ENCODE data around the gene CNOT6L. TPM values are rescaled to one million over a fixed set of nuclear protein-coding genes. Genes with fewer than 3 reads are reported as not detected.
A peak's percentile ranks its signal among the peaks of the same experiment; 100 is the strongest.
"Not testable (repeated sequence)": the region's sequence is repeated elsewhere in the genome, so short reads cannot be mapped to it uniquely, and the experiment has no call there.

The CNOT6L gene
- polyA plus RNA-seq (ENCODE audit: insufficient read length in 12 of 12), result 10 to 100 TPM in 11 of 12 donors, not detected in 1; 29.5 to 39.6 (median 36.3) TPM
- long read RNA-seq, donor 1, result 0 reads
- long read RNA-seq, donor 2, full-length matches to known transcripts, result 5 of 5 reads
- long read RNA-seq, donor 2, partial matches to known transcripts, result 0 of 5 reads
- long read RNA-seq, donor 2, other reads (novel, unspliced or antisense), result 0 of 5 reads
- long read RNA-seq, donor 3, partial matches to known transcripts, result 0 of 1 reads
- long read RNA-seq, donor 3, other reads (novel, unspliced or antisense), result 0 of 1 reads
- long read RNA-seq, donor 4, full-length matches to known transcripts, result 3 of 3 reads
- long read RNA-seq, donor 4, partial matches to known transcripts, result 0 of 3 reads
- long read RNA-seq, donor 4, other reads (novel, unspliced or antisense), result 0 of 3 reads
- long read RNA-seq, donor 5, partial matches to known transcripts, result 0 of 2 reads
- long read RNA-seq, donor 5, other reads (novel, unspliced or antisense), result 0 of 2 reads
- long read RNA-seq, donor 6, full-length matches to known transcripts, result 2 of 2 reads
- long read RNA-seq, donor 6, partial matches to known transcripts, result 0 of 2 reads
- long read RNA-seq, donor 6, other reads (novel, unspliced or antisense), result 0 of 2 reads
- long read RNA-seq, donor 7, result 0 reads
- long read RNA-seq, donor 8, partial matches to known transcripts, result 0 of 1 reads
- long read RNA-seq, donor 8, other reads (novel, unspliced or antisense), result 0 of 1 reads
- long read RNA-seq, donor 9, partial matches to known transcripts, result 0 of 1 reads
- long read RNA-seq, donor 9, other reads (novel, unspliced or antisense), result 0 of 1 reads
- long read RNA-seq, donor 10, partial matches to known transcripts, result 0 of 1 reads
- long read RNA-seq, donor 10, other reads (novel, unspliced or antisense), result 0 of 1 reads
- long read RNA-seq, donor 11, partial matches to known transcripts, result 0 of 1 reads
- long read RNA-seq, donor 11, other reads (novel, unspliced or antisense), result 0 of 1 reads

- peak; percentile 78 for DNase-seq
Observed at GRCh38 chr4:77818602-77819403, at the start of gene CNOT6L. TSS of gene CNOT6L (minus strand) at chr4:77819368. CDS start at chr4:77819308, 60 bp downstream.

GRCh38 chr4:77865259-77865658 is 46.1 kb upstream of the CNOT6L start:
- DNase-seq, result no peak

GRCh38 chr4:77863341-77863740 is 44.2 kb upstream of the CNOT6L start:
- DNase-seq, result not testable (repeated sequence)

- peak; percentile 95 for DNase-seq
Observed at GRCh38 chr4:77862478-77863216, 43.5 kb upstream of the CNOT6L start, which contains the start of gene MRPL1. TSS of gene MRPL1 (plus strand) at chr4:77862830. CDS start at chr4:77862849, 19 bp downstream.

- no peak for DNase-seq
Observed at GRCh38 chr4:77861495-77861894, 42.3 kb upstream of the CNOT6L start.

- DNase-seq, result no peak
Observed at GRCh38 chr4:77859256-77859655, 40.1 kb upstream of the CNOT6L start.

- no peak for DNase-seq
Observed at GRCh38 chr4:77856152-77856551, 37.0 kb upstream of the CNOT6L start.

- no peak for DNase-seq
Observed at GRCh38 chr4:77854431-77855111, 35.4 kb upstream of the CNOT6L start.

- no peak for DNase-seq
Observed at GRCh38 chr4:77852892-77853495, 33.8 kb upstream of the CNOT6L start.

GRCh38 chr4:77849278-77849965 is 30.3 kb upstream of the CNOT6L start:
- DNase-seq, result no peak

- DNase-seq, result no peak
Observed at GRCh38 chr4:77848508-77848907, 29.3 kb upstream of the CNOT6L start.

GRCh38 chr4:77845929-77846328 is 26.8 kb upstream of the CNOT6L start:
- no peak for DNase-seq

- DNase-seq, result no peak
Observed at GRCh38 chr4:77845400-77845799, 26.2 kb upstream of the CNOT6L start.

- DNase-seq, result no peak
Observed at GRCh38 chr4:77844363-77844762, 25.2 kb upstream of the CNOT6L start.

GRCh38 chr4:77843628-77844027 is 24.5 kb upstream of the CNOT6L start:
- no peak for DNase-seq

GRCh38 chr4:77834403-77834802 is 15.2 kb upstream of the CNOT6L start:
- DNase-seq, result no peak

GRCh38 chr4:77833126-77833724 is 14.1 kb upstream of the CNOT6L start:
- no peak for DNase-seq

- DNase-seq, result no peak
Observed at GRCh38 chr4:77827343-77827742, 8.2 kb upstream of the CNOT6L start.

- DNase-seq, result no peak
Observed at GRCh38 chr4:77826275-77826674, 7.1 kb upstream of the CNOT6L start.
